GM18519 (cell line): ENCODE measurements around the gene SULT1C2.

Experiments used
- ATAC-seq: cut with Tn5 transposase; IDR thresholded peaks from one replicate; pipeline ENCODE4 v1.9.1; 2021; ENCODE audit warnings: mild to moderate bottlenecking, moderate library complexity; ENCODE audit not compliant: unreplicated experiment, low FRiP score

Gene SULT1C2

DNA sequence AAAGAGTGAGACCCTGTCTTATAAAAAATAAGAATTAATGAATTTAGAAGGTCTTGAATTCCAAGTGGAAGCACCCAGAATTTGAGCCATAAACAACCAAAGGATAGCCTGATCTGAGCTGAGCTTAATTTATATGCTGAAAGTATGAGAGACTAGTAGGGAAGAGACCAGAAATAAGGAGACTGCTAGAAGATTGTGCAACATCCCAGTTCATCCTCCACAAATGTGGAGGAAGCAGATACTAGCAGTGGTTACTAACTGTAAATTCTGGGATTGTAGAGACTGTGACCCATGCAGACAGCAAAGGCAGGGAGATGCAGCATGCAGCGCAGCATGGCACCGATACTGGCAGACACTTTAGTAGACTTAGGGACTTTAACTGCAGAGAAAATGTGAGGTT, 1.5 kb upstream of the SULT1C2 start:
- ATAC-seq, result no peak

DNA sequence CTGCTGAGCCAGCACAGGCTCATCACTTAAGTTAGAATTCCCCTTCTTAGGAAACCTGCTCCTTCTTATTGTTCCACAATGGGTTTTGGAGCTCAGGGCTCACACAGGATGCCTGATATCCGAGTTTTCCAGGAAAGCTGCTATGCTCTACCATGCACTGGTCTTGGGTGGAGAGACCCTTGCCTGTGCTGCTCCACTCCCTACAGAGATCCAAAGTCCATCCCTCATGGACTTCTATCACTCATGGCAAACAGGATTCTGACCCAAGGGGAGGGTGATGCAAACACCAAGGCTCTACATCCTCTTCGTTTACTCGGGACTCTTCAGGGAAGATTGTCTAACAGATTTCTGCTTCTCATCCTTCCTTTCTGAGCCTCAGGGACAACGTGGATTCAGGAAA, 5.2 kb downstream of the SULT1C2 start:
- no peak for ATAC-seq

DNA sequence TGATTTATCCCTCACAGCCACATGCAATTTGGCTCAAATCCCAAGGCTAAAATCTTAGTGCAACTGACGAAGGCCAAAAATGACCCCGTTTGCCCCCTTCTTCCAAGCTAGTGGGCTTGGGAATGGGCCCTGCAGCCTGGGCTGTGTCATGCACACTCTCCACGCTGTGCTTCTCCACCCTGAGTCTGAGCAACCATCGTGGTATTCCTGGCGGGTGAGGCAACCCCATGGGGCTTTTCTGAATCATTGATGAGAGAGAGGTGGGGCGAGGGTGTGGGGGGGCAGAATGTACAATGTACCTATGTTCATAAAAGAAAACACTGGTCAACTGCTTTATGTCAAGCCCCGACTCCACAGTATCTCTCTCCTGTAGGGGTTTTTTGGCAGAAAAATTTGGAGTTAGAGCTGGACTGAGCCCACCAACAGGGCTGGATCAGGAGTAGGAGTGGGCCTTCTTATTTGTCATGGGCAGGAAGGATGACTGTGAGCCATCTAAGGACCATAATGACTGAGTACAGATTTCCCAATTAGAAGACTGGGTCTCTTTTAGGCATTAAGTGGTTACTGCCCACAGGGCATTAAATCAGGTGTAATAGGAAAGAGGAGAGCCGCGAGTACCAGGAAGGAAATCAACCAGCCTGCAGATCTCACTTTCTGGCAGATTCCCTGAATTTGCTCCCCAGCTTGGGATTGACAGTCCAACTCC, 8.9 kb downstream of the SULT1C2 start:
- no peak for ATAC-seq

- ATAC-seq, result no peak
Measured at GRCh38 chr2:108301558-108301957, 12.9 kb downstream of the SULT1C2 start.

DNA sequence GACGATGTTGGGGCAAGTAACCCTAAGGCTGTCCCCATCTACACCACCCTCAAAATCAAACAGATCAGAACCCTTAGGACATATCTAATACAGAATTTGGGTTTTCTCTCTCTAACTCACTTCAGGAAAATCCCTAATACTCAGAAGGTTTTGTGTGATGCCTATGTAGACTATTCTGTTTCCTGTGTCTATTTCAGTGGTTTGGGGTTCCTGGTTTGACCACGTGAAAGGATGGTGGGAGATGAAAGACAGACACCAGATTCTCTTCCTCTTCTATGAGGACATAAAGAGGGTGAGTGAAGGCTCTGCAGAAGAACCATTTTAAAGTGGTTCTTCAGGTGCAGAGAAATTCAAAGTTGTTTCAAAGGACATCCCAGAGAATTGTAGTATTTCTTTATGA, 16.3 kb downstream of the SULT1C2 start:
- ATAC-seq, result peak; percentile 74

GRCh38 chr2:108305901-108306300, 17.2 kb downstream of the SULT1C2 start:
- ATAC-seq, result no peak

GRCh38 chr2:108309903-108310302, 21.2 kb downstream of the SULT1C2 start:
- ATAC-seq, result no peak

- ATAC-seq, result no peak
Measured at GRCh38 chr2:108314586-108315296, 26.0 kb downstream of the SULT1C2 start.

DNA sequence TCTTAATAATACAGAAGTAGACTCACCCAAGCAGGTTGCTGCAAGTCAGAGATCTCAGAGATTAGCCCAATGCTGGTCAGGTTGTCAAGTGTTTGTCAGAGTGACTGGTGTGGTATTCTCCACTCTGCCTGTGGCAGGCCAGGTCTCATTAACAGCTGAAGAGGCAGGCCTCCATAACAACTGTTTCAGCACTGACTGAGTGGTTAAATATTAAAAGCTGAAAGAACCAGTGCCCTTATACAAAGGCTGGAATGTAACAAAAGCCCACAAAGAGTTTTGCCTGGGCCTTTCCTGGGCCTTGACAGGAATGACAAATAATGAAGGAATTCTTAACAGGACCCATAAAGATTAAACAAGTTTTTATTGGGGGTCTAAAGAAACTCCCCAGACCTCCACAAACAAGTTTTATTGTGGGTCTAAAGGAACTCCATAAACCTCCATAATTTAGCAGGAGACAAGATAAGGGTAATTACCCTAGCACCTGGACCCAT, 26.8 kb downstream of the SULT1C2 start:
- ATAC-seq, result no peak

GRCh38 chr2:108316033-108316432, 27.3 kb downstream of the SULT1C2 start:
- no peak for ATAC-seq

DNA sequence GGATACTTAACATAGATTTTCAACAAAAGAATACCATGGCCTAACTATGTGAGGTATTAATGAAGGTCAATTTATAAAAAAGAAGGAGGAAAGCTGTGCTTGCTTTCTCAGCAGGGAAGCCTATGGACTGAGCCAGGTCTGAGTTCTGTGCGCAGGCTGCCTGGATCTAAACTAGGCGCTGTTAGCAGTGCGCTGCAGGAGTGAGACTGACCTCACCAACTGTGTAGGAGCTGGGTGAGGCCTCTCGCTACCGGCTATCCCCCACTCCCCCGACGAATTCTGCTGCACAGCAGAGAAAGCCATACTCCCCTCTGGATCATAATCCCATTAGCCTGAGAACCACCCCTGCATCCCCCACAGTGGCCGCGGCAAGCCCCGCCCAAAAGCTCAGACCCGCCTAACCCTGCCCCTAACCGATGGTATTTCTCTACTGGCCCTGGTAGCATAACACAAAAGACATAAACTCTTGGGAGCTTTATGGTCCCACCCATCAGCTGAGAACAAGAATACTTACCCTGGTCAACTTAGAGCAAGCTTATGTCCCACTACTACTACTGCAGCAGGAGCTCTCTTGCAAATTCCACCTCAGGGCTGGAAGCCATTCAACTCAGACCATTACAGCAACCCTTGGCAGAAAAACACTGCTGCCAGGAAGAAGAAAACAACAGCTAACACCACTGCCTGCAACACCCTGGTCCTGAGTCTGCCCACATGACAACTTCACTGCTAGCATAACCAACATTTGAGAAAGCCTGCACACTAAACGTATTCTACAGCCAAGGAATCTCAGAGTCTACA, 28.0 kb downstream of the SULT1C2 start:
- no peak for ATAC-seq

- no peak for ATAC-seq
Measured at GRCh38 chr2:108320326-108320922, 31.7 kb downstream of the SULT1C2 start.

DNA sequence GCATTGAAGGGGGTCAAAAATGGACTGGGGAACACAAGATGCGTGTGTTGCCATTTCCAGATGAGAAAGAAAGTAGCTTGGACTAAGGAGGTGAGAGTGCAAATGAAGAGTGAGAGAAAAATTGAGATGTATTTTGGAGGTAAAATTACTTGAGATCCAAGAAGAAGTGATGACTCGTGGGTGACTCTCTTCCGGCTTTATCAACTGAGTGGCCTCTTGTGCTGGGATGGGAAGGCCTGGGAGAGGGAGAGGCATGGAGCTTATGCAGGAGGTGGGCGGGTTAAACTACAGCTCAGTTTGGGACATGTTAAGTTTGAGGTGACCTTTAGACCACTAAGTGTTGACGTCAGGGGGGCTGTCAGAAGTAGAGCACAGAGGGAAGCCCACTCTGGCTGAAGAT, 34.9 kb downstream of the SULT1C2 start:
- ATAC-seq, result no peak

DNA sequence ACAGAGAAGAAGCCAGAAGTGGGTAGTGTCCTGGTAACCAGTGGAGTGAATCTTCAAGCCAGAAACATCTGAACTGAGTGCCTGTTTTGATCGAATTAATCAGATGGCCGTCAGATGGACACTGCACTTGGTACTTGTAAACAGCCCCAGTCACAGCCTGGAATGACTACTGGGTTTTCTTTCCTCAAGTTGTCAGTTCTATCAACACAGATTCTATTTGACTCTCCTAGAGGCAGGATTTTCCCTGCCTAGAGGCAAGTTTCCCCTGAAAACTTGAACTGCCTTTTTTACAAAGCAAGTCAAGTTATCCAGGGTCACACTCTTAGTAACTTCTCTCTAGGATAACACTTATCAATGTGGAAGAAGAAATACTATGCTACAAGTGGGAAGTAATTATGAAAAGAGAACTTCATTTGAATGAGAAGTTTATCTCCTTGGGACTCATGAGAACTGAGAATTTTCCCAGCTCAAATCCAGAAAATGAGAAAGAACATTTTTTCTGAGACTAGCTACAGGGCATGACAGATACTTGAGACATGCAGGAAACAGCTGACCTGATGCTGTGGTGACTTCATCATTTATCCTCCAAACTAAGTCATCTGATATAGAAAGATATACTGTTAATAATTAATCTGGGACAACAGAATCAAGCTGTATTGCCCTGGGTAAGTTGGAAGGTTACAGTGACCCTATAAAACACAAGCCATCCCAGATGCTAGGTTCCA, 36.0 kb downstream of the SULT1C2 start:
- ATAC-seq, result no peak

DNA sequence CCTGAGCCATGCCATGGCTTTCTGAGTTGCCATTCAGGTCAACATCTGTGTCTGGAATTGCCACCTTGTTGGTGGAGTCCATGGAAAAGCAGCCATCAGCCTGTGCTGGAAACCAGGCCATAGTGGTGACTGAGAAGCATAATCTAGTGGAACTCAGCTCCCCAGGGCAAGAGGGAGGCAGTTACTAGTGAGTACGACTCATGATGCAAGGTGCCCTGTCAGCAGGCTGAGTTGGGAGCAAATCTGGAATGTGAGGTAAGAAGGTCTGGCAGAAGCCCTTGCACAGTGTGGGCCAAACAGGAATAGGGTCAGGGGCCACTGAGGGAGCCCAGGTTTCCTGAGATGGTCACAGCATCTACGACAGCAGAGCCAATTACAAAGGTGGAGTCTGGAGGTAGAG, 37.1 kb downstream of the SULT1C2 start:
- no peak for ATAC-seq

DNA sequence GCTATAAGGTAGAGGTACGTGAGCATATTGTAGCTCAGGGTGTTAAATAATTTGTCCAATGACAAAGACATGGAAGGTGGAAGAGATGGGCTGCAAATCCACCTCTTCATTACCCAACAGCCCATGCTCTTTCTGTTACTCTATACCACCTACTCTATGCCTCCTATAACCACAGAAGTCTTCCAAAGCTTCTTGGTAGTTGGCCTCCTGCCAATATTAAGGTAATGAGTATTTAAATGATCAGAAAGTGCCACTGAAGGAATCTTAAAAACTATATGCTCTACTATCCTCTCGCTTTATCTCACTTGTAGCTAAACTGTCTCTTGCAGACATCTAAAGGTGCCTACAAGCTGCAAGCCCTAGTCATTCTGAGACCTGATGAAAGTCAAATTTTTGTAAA, 41.1 kb downstream of the SULT1C2 start:
- no peak for ATAC-seq

DNA sequence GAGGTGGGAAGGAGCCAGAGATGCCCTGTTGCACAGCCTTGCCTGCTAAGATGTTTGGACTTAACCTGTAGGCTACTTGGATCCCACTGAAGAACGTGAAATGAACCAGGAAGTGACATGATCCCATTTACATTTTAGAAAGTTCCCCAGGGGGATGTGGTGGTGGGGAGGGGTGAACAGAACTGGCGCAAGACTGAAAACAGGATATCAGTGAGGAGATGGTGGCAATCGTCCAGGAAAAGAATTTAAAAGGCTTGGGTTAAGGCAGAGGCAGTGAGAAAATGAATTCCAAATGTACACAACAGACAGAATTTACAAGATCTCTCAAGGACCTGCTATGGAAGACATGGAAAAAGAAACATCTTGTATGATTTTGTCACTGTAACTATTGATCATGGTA, 42.3 kb downstream of the SULT1C2 start:
- no peak for ATAC-seq

DNA sequence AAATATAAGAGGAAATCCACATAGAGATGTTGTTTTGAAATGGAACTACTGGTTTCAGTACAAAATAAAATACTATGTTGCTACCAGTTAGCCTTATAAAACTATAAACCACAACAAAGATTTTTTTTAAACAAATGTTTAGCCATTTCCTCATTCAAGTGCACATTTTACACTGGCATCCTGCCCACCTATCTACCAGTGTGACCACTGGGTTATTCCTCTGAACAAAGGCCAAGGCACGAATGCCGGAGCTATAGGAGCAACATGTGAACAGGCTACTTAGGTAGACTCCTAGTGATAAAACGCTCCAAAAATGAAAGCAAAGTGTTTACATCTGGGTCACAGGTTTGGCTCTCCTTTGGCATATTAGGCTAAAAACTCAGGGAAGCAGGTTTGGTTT, 57.3 kb downstream of the SULT1C2 start:
- ATAC-seq, result no peak

DNA sequence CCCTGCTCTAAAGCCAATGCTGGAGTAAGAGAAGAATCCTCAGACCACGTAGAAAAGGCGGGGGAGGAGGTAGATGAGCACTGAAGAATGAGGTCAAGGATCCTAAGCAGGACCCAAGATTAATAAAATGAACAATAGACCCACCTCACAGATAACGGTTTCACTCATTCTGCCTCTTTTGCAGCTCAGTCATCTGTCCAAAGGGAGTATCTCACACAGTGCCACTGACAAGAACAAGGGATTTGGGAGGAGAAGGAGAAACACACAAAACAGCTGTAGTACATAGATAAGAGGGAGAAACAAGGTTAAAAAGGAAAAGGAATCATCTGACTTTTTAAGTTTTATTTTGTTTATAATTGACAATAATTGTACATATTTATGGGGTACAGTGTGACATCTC, 58.1 kb downstream of the SULT1C2 start:
- no peak for ATAC-seq

DNA sequence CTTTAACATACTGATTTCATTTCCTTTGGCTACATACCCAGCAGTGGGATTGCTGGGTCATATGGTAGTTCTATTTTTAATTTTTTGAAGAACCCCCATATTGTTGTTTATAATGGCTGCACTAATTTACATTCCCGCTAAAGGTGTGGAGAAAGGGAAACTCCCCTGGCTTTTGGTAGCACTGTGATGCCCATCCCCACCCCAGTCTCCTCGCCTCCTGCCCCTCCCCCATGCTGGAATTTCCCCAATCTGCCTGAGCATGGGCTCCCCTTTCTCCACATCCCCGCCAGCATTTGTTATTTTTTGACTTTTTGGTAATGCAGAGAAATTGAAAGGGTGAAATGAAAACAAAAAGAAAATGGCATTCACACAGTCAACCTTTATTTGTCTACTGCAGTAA, 59.1 kb downstream of the SULT1C2 start:
- no peak for ATAC-seq
